DOHH2 (cell line): Measurements from ENCODE around the gene RPS6KL1.

ENCODE experiments used
- H3F3A ChIP-seq: fragments of 200-600 bp; sonication (generic), shearing (Covaris generic); 2 replicates; pipeline ENCODE4 v1.6.0; 2016; ENCODE audit warnings: antibody characterized with exemption, mild to moderate bottlenecking; ENCODE audit not compliant: control insufficient read depth, insufficient read depth
- H3K27ac ChIP-seq: fragments of 200-600 bp; sonication (generic); 2 replicates; pipeline ENCODE4 v1.5.1; 2014; ENCODE audit warnings: low read depth, mild to moderate bottlenecking, low read length, moderate library complexity
- H3K27me3 ChIP-seq: fragments of 200-600 bp; sonication (generic); 2 replicates; pipeline ENCODE4 v1.6.1; 2014; ENCODE audit warnings: mild to moderate bottlenecking, low read length, mixed read lengths; ENCODE audit not compliant: control insufficient read depth
- H3K36me3 ChIP-seq: fragments of 200-600 bp; sonication (generic); 2 replicates; pipeline ENCODE4 v1.6.1; 2014; ENCODE audit warnings: mild to moderate bottlenecking, low read length, moderate library complexity, mixed read lengths; ENCODE audit not compliant: control insufficient read depth
- H3K4me1 ChIP-seq: fragments of 200-600 bp; sonication (generic); 2 replicates; pipeline ENCODE4 v1.6.1; 2014; ENCODE audit warnings: mild to moderate bottlenecking, low read length, mixed read lengths; ENCODE audit not compliant: control insufficient read depth
- H3K4me2 ChIP-seq: fragments of 200-600 bp; sonication (generic); 2 replicates; pipeline ENCODE4 v1.6.0; 2014; ENCODE audit warnings: mild to moderate bottlenecking, low read length, moderate library complexity
- H3K4me3 ChIP-seq: fragments of 200-600 bp; sonication (generic); 2 replicates; pipeline ENCODE4 v1.5.1; 2014; ENCODE audit warnings: mild to moderate bottlenecking, low read length, mixed read lengths
- H3K79me2 ChIP-seq: fragments of 200-600 bp; sonication (generic); 2 replicates; pipeline ENCODE4 v1.6.1; 2014; ENCODE audit warnings: mild to moderate bottlenecking, low read length, mixed read lengths; ENCODE audit not compliant: control insufficient read depth
- H3K9me2 ChIP-seq: fragments of 200-600 bp; sonication (generic); replicated peaks from 2 replicates; pipeline ENCODE4 v1.6.1; 2014; ENCODE audit warnings: mild to moderate bottlenecking, low read length, mixed read lengths; ENCODE audit not compliant: control insufficient read depth
- H3K9me3 ChIP-seq: fragments of 200-600 bp; sonication (generic); 2 replicates; pipeline ENCODE4 v1.6.1; 2014; ENCODE audit warnings: antibody characterized with exemption, low read length, mixed read lengths; ENCODE audit not compliant: control insufficient read depth, insufficient read depth
- H4K20me1 ChIP-seq: fragments of 200-600 bp; sonication (generic); 2 replicates; pipeline ENCODE4 v1.6.0; 2014; ENCODE audit warnings: low read depth, mild to moderate bottlenecking, antibody characterized with exemption, low read length, moderate library complexity; ENCODE audit not compliant: control insufficient read depth, insufficient read depth
- CTCF ChIP-seq: fragments of 200-600 bp; sonication (generic); IDR thresholded peaks from one replicate; pipeline ENCODE4 v1.5.1; 2014; ENCODE audit warnings: antibody characterized with exemption, mild to moderate bottlenecking, low read depth, low read length; ENCODE audit not compliant: poor library complexity, severe bottlenecking
- EZH2phosphoT487 ChIP-seq: fragments of 200-600 bp; sonication (generic); IDR thresholded peaks from 2 replicates; pipeline ENCODE4 v1.6.1; 2017; ENCODE audit warnings: borderline replicate concordance, mild to moderate bottlenecking, antibody characterized with exemption, low read length, moderate library complexity, mixed read lengths

Gene RPS6KL1

GRCh38 chr14:74953686-74954085 lies 30.6 kb upstream of the RPS6KL1 start:
- H3K27ac ChIP-seq: no peak overlapping the region
- no peak overlapping the region for H3K4me3 ChIP-seq
- peaks cover 6% of the 10 kb centered on the region; the same call in 1 of the 2 replicates for H3K4me1 ChIP-seq
- H3F3A ChIP-seq: no peaks in the 10 kb centered on the region
- no peak overlapping the region for H3K4me2 ChIP-seq
- H3K79me2 ChIP-seq: no peaks in the 10 kb centered on the region
- no peaks in the 10 kb centered on the region for H3K9me3 ChIP-seq
- H3K36me3 ChIP-seq: no peaks in the 10 kb centered on the region
- TF ChIP-seq EZH2phosphoT487 (no peak), CTCF (no peak)
- H4K20me1 ChIP-seq: no peaks in the 10 kb centered on the region
- H3K9me2 ChIP-seq: no peaks in the 10 kb centered on the region
- H3K27me3 ChIP-seq: peaks cover 9% of the 10 kb centered on the region

GRCh38 chr14:74952697-74953484 lies 29.8 kb upstream of the RPS6KL1 start:
- Histone ChIP-seq H3K4me2 (no peak overlapping the region), H4K20me1 (no peaks in the 10 kb centered on the region), H3K27ac (no peak overlapping the region), H3K9me2 (no peaks in the 10 kb centered on the region), H3K79me2 (no peaks in the 10 kb centered on the region), H3K4me3 (no peak overlapping the region), H3K27me3 (peaks cover 9% of the 10 kb centered on the region), H3F3A (no peaks in the 10 kb centered on the region), H3K4me1 (peaks cover 6% of the 10 kb centered on the region; the same call in 1 of the 2 replicates), H3K36me3 (no peaks in the 10 kb centered on the region), H3K9me3 (no peaks in the 10 kb centered on the region)
- TF ChIP-seq EZH2phosphoT487 (no peak), CTCF (no peak)

- TF ChIP-seq EZH2phosphoT487: no peak
- TF ChIP-seq CTCF: no peak
- Histone ChIP-seq H3K27ac (no peak overlapping the region), H3K9me3 (no peaks in the 10 kb centered on the region), H3K27me3 (peaks cover 9% of the 10 kb centered on the region), H4K20me1 (no peaks in the 10 kb centered on the region), H3K4me1 (peaks cover 6% of the 10 kb centered on the region; the same call in 1 of the 2 replicates), H3K36me3 (no peaks in the 10 kb centered on the region), H3K4me2 (no peak overlapping the region), H3K9me2 (no peaks in the 10 kb centered on the region), H3K79me2 (no peaks in the 10 kb centered on the region), H3F3A (no peaks in the 10 kb centered on the region), H3K4me3 (no peak overlapping the region)
Measured at GRCh38 chr14:74952180-74952665, 29.2 kb upstream of the RPS6KL1 start.
